Measurements from ENCODE around the gene NT5C1A.

GRCh38 chr1:39663559-39663958 is 8.3 kb downstream of the NT5C1A start:
- TF ChIP-seq CTCF (IDR thresholded peaks at IDR 0.05; ENCODE audit: low read depth, low read length) (no peak), EZH2phosphoT487 (IDR thresholded peaks at IDR 0.05; ENCODE audit: low read depth) (no peak)
